Erythroblast (primary cell): ENCODE data around the gene CACNA1S.

Experiments
- GATA1 ChIP-seq: IDR thresholded peaks from 2 replicates; pipeline ENCODE4 v1.6.1; 2011; ENCODE audit warnings: low read depth, mild to moderate bottlenecking, control low read depth, low read length, moderate library complexity
- POLR2A ChIP-seq: IDR thresholded peaks from 2 replicates; pipeline ENCODE4 v1.6.1; 2011; ENCODE audit warnings: mild to moderate bottlenecking, low read length

DNA sequence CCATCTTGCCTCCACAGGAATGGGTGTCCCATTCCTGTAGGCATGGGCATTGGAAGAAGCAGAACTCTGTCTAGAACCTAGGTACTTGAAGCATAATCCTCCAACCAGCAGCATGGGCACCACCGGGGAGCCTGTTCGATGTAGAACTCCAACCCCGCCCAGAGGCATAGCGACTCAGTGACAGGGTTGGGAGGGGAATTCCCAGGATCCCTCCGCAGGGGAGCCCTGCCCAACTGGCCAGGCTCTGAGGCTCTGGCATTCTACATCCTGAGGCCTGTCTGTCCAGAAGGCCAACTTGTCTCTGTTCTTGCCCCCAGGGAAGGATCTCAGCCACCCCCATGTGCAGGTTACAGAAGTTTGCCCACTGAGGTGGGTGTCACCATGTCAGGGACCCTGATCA is 38.2 kb downstream of the CACNA1S start:
- TF ChIP-seq POLR2A (no peak), GATA1 (no peak)
